Measurements from ENCODE around the gene ARMH3. TPM values are rescaled to one million over a fixed set of nuclear protein-coding genes. Genes with fewer than 3 reads are reported as not detected.
"Not testable (repeated sequence)": the region's sequence is repeated elsewhere in the genome, so short reads cannot be mapped to it uniquely, and the experiment has no call there.

ARMH3 gene
- total and polyA plus RNA-seq, 2 experiments from 2014 or later, result 8.7 to 11.1 TPM

GRCh38 chr10:102007031-102007430, 48.9 kb downstream of the ARMH3 start:
- not testable (repeated sequence) for ATAC-seq; H3K9me3 Mint-ChIP-seq; H3K27me3 ChIP-seq (ENCODE audit: insufficient read depth); H3K27me3 Mint-ChIP-seq (ENCODE audit: insufficient read depth, low read depth, poor library complexity); H3F3A ChIP-seq (replicated peaks; ENCODE audit: low read depth); H3K79me2 ChIP-seq (replicated peaks; ENCODE audit: insufficient read depth); H2AFZ ChIP-seq; DNase-seq (ENCODE audit: low spot score); H3K9me2 ChIP-seq (ENCODE audit: insufficient read depth); H3K4me3 ChIP-seq; H3K4me3 Mint-ChIP-seq; H3K4me2 ChIP-seq; H3K36me3 Mint-ChIP-seq (ENCODE audit: low read depth); H3K27ac ChIP-seq (ENCODE audit: low read depth); H3K36me3 ChIP-seq (ENCODE audit: insufficient read depth); H4K20me1 ChIP-seq (replicated peaks; ENCODE audit: insufficient read depth); H3K4me1 ChIP-seq (ENCODE audit: insufficient read depth); H3K27ac Mint-ChIP-seq
- H3K4me1 Mint-ChIP-seq, result peaks cover 10% of the 10 kb centered on the region

- Histone ChIP-seq H3K4me1 (ENCODE audit: insufficient read depth) (peaks cover 5% of the 10 kb centered on the region), H3K27ac (ENCODE audit: low read depth) (no peak overlapping the region), H3K4me2 (no peak overlapping the region), H3K79me2 (replicated peaks; ENCODE audit: insufficient read depth) (no peaks in the 10 kb centered on the region), H3K36me3 (ENCODE audit: insufficient read depth) (no peaks in the 10 kb centered on the region), H3K27me3 (ENCODE audit: insufficient read depth) (no peaks in the 10 kb centered on the region), H3K9me2 (ENCODE audit: insufficient read depth) (no peaks in the 10 kb centered on the region), H2AFZ (no peak overlapping the region), H3K4me3 (no peak overlapping the region), H3F3A (replicated peaks; ENCODE audit: low read depth) (no peaks in the 10 kb centered on the region), H4K20me1 (replicated peaks; ENCODE audit: insufficient read depth) (no peaks in the 10 kb centered on the region)
- ATAC-seq (no peak), DNase-seq (ENCODE audit: low spot score) (no peak)
- Mint-ChIP-seq H3K4me1 (peaks cover 6% of the 10 kb centered on the region), H3K27ac (no peak overlapping the region), H3K27me3 (ENCODE audit: insufficient read depth, low read depth, poor library complexity) (no peaks in the 10 kb centered on the region), H3K4me3 (no peak overlapping the region), H3K36me3 (ENCODE audit: low read depth) (peaks cover 14% of the 10 kb centered on the region; the same call in 2 of the 3 replicates), H3K9me3 (no peaks in the 10 kb centered on the region)
- TF ChIP-seq ETS1 (IDR thresholded peaks at IDR 0.05), result no peak
- no peak for TF ChIP-seq STAT1 (IDR thresholded peaks at IDR 0.05; ENCODE audit: unreplicated experiment)
- TF ChIP-seq, protein P1, sequence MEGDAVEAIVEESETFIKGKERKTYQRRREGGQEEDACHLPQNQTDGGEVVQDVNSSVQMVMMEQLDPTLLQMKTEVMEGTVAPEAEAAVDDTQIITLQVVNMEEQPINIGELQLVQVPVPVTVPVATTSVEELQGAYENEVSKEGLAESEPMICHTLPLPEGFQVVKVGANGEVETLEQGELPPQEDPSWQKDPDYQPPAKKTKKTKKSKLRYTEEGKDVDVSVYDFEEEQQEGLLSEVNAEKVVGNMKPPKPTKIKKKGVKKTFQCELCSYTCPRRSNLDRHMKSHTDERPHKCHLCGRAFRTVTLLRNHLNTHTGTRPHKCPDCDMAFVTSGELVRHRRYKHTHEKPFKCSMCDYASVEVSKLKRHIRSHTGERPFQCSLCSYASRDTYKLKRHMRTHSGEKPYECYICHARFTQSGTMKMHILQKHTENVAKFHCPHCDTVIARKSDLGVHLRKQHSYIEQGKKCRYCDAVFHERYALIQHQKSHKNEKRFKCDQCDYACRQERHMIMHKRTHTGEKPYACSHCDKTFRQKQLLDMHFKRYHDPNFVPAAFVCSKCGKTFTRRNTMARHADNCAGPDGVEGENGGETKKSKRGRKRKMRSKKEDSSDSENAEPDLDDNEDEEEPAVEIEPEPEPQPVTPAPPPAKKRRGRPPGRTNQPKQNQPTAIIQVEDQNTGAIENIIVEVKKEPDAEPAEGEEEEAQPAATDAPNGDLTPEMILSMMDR (conservative IDR thresholded peaks at IDR 0.05; ENCODE audit: low read depth in 2 of 2), result no peak
- TF ChIP-seq POLR2AphosphoS5 (IDR thresholded peaks at IDR 0.05; ENCODE audit: low read depth), result no peak
- no peak for TF ChIP-seq CREB1 (CRISPR knock-in tag; IDR thresholded peaks at IDR 0.05; ENCODE audit: low read depth)
- TF ChIP-seq EZH2 (IDR thresholded peaks at IDR 0.05; ENCODE audit: low read depth, unreplicated experiment), result no peak
- TF ChIP-seq REST (IDR thresholded peaks at IDR 0.05; ENCODE audit: unreplicated experiment), result no peak
- TF ChIP-seq ZNF114 (CRISPR knock-in tag; IDR thresholded peaks at IDR 0.05), result no peak
- no peak for TF ChIP-seq JUNB (IDR thresholded peaks at IDR 0.05; ENCODE audit: unreplicated experiment)
- TF ChIP-seq NANOG (IDR thresholded peaks at IDR 0.05; ENCODE audit: borderline replicate concordance), result no peak
- TF ChIP-seq EZH2phosphoT487 (IDR thresholded peaks at IDR 0.05; ENCODE audit: unreplicated experiment), result no peak
- no peak for TF ChIP-seq ZNF331 (CRISPR knock-in tag; IDR thresholded peaks at IDR 0.05; ENCODE audit: low read depth)
These were observed 51.6 kb downstream of the ARMH3 start for GRCh38 chr10:102004376-102004775.
